ENCODE measurements around the gene ANAPC7.

DNA sequence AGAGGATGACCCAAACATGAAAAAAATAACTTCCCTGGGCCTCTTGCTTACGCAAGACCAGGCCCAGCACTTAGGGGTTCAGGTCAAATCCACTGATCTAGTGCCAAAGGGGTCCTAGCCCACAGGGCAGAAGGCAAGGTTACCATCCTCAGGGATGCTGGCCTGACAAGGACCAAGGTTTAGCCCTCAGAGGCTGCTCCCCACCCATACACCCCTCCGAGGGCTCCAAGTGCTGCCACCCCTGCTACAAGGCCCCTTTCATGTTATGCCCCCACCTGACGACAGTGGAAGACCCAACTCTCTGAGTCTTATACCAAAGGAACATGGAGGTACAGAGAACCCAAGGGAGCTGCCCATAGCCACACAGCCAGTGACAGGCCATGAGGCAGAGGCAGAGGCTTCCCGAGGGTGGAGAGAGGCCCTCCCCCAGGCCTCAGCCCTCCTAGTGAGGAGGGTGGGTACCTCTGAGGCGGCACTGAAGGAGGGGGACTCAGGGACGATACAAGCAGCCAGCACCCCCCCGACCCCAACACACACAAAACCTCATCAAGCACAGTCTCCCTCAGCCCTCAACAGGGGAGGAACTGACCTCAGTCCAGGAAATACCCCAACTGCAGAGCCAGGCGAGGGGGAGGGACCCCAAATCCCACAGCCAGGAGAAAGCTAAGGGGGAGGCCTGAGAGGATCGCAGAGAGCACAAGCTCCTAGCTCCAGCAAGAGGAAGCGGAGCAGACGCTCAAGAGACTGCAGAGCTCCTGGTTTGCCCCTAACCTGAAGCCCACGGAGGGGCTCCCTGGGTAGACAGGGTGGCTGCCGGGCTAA lies 37.0 kb downstream of the ANAPC7 start:
- TF ChIP-seq, protein P1, sequence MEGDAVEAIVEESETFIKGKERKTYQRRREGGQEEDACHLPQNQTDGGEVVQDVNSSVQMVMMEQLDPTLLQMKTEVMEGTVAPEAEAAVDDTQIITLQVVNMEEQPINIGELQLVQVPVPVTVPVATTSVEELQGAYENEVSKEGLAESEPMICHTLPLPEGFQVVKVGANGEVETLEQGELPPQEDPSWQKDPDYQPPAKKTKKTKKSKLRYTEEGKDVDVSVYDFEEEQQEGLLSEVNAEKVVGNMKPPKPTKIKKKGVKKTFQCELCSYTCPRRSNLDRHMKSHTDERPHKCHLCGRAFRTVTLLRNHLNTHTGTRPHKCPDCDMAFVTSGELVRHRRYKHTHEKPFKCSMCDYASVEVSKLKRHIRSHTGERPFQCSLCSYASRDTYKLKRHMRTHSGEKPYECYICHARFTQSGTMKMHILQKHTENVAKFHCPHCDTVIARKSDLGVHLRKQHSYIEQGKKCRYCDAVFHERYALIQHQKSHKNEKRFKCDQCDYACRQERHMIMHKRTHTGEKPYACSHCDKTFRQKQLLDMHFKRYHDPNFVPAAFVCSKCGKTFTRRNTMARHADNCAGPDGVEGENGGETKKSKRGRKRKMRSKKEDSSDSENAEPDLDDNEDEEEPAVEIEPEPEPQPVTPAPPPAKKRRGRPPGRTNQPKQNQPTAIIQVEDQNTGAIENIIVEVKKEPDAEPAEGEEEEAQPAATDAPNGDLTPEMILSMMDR (IDR thresholded peaks at IDR 0.05) = no peak
- no peak for TF ChIP-seq POLR2A (IDR thresholded peaks at IDR 0.05)
- TF ChIP-seq EP300 (IDR thresholded peaks at IDR 0.05) = no peak
